WTC11 (cell line): ENCODE results near the gene EVA1A. TPM values are rescaled to one million over a fixed set of nuclear protein-coding genes. Genes with fewer than 3 reads are reported as not detected.

Experiments used
- ATAC-seq: fragments of 200-7000 bp; cut with Tn5 transposase; 2 replicates; pipeline ENCODE4 v1.10.0; 2021; ENCODE audit warnings: mild to moderate bottlenecking, moderate library complexity
- CTCF ChIA-PET: fragments of 300-600 bp; sonication (Branson Sonifier 250); formaldehyde crosslinking; loops from one replicate; lab custom pipeline; 2021; ENCODE audit warnings: antibody characterized with exemption; lab: Charles Lee
- POLR2A ChIA-PET: fragments of 350-600 bp; sonication (Branson Sonifier 250); formaldehyde crosslinking; loops from one replicate; lab custom pipeline; 2021; ENCODE audit warnings: antibody characterized with exemption; lab: Charles Lee
- DNase-seq: peaks from one replicate; pipeline ENCODE4 v3.0.0; 2021; ENCODE audit warnings: low spot score
- H3K27ac Mint-ChIP-seq: 2 replicates; pipeline ENCODE4 v1.8.0; 2021; ENCODE audit warnings: mixed read lengths
- H3K27me3 Mint-ChIP-seq: 2 replicates; pipeline ENCODE4 v1.8.0; 2021; ENCODE audit warnings: low read depth, mild to moderate bottlenecking, moderate library complexity, mixed read lengths
- H3K36me3 Mint-ChIP-seq: 2 replicates; pipeline ENCODE4 v1.8.0; 2021; ENCODE audit warnings: mixed read lengths
- H3K4me1 Mint-ChIP-seq: 2 replicates; pipeline ENCODE4 v1.8.0; 2022; ENCODE audit warnings: mixed read lengths
- H3K4me3 Mint-ChIP-seq: 2 replicates; pipeline ENCODE4 v1.8.0; 2021; ENCODE audit warnings: mild to moderate bottlenecking, moderate library complexity, mixed read lengths
- H3K9me3 Mint-ChIP-seq: 2 replicates; pipeline ENCODE4 v1.8.0; 2021; ENCODE audit warnings: mixed read lengths
- CDX4 ChIP-seq: fragments of 250-450 bp; sonication (Bioruptor Pico); IDR thresholded peaks from 2 replicates; pipeline ENCODE4 v1.9.0; 2021; ENCODE audit warnings: moderate library complexity, mild to moderate bottlenecking, inconsistent platforms, borderline replicate concordance
- E2F1 ChIP-seq: sonication (generic); formaldehyde crosslinking; IDR thresholded peaks from 2 replicates; pipeline ENCODE4 v1.8.0; 2022; ENCODE audit warnings: mild to moderate bottlenecking, missing genetic modification reagents
- EMX1 ChIP-seq: fragments of 250-450 bp; sonication (Bioruptor Pico); IDR thresholded peaks from 2 replicates; pipeline ENCODE4 v1.8.0; 2021; ENCODE audit warnings: mild to moderate bottlenecking
- HMGXB4 ChIP-seq: sonication (generic); formaldehyde crosslinking; IDR thresholded peaks from 2 replicates; pipeline ENCODE4 v1.8.1; 2023; ENCODE audit warnings: mild to moderate bottlenecking, moderate library complexity, missing genetic modification reagents
- IRF2 ChIP-seq: sonication (generic); formaldehyde crosslinking; IDR thresholded peaks from 2 replicates; pipeline ENCODE4 v1.8.0; 2022; ENCODE audit warnings: low read depth, missing genetic modification reagents, borderline replicate concordance
- JAZF1 ChIP-seq: fragments of 250-450 bp; sonication (Bioruptor Pico); IDR thresholded peaks from 2 replicates; pipeline ENCODE4 v1.9.0; 2021; ENCODE audit warnings: moderate library complexity, mild to moderate bottlenecking, inconsistent platforms
- JUN ChIP-seq: sonication (generic); formaldehyde crosslinking; IDR thresholded peaks from 2 replicates; pipeline ENCODE4 v1.8.0; 2023; ENCODE audit warnings: mild to moderate bottlenecking, missing genetic modification reagents
- NFATC4 ChIP-seq: fragments of 250-450 bp; sonication (Bioruptor Pico); IDR thresholded peaks from 2 replicates; pipeline ENCODE4 v1.9.0; 2021; ENCODE audit warnings: mild to moderate bottlenecking
- NFE2L1 ChIP-seq: sonication (generic); formaldehyde crosslinking; IDR thresholded peaks from 2 replicates; pipeline ENCODE4 v1.8.1; 2023; ENCODE audit warnings: missing genetic modification reagents
- NR3C1 ChIP-seq: sonication (generic); formaldehyde crosslinking; conservative IDR thresholded peaks from 2 replicates; pipeline ENCODE4 v1.8.1; 2023; ENCODE audit warnings: low read depth, mild to moderate bottlenecking, missing genetic modification reagents
- OVOL2 ChIP-seq: fragments of 250-450 bp; sonication (Bioruptor Pico); IDR thresholded peaks from 2 replicates; pipeline ENCODE4 v1.9.0; 2021; ENCODE audit warnings: mild to moderate bottlenecking, borderline replicate concordance
- PREB ChIP-seq: sonication (generic); formaldehyde crosslinking; IDR thresholded peaks from 2 replicates; pipeline ENCODE4 v1.8.1; 2022; ENCODE audit warnings: mild to moderate bottlenecking, missing genetic modification reagents, moderate library complexity, borderline replicate concordance
- SMAD3 ChIP-seq: sonication (generic); formaldehyde crosslinking; IDR thresholded peaks from 2 replicates; pipeline ENCODE4 v1.8.0; 2022; ENCODE audit warnings: missing genetic modification reagents, mild to moderate bottlenecking, borderline replicate concordance
- SOX15 ChIP-seq: fragments of 250-450 bp; sonication (Bioruptor Pico); IDR thresholded peaks from 2 replicates; pipeline ENCODE4 v1.9.0; 2021; ENCODE audit warnings: mild to moderate bottlenecking
- STAT6 ChIP-seq: sonication (generic); formaldehyde crosslinking; conservative IDR thresholded peaks from 2 replicates; pipeline ENCODE4 v1.8.1; 2023; ENCODE audit warnings: mild to moderate bottlenecking, low read depth, missing genetic modification reagents, moderate library complexity
- TP53 ChIP-seq: sonication (generic); formaldehyde crosslinking; IDR thresholded peaks from 2 replicates; pipeline ENCODE4 v1.8.1; 2023; ENCODE audit warnings: mild to moderate bottlenecking, missing genetic modification reagents
- ZNF532 ChIP-seq: fragments of 250-450 bp; sonication (Bioruptor Pico); IDR thresholded peaks from 2 replicates; pipeline ENCODE4 v1.9.0; 2021; ENCODE audit warnings: mild to moderate bottlenecking, borderline replicate concordance
- total RNA-seq: library from RNA; stranded (reverse); gene quantifications from 3 replicates; pipeline ENCODE4 v1.2.3, GENCODE V29; 2021

EVA1A gene
- total RNA-seq, 1 experiment from 2014 or later = 4.1 TPM

GRCh38 chr2:75557474-75558133, 3.1 kb downstream of the EVA1A start:
- no peak for DNase-seq
- TF ChIP-seq STAT6 (CRISPR knock-in tag) = no peak
- ATAC-seq = no peak
- Mint-ChIP-seq H3K27me3 (peaks cover 28% of the 10 kb centered on the region), H3K9me3 (no peaks in the 10 kb centered on the region), H3K4me3 (no peak overlapping the region), H3K4me1 (peaks cover 67% of the 10 kb centered on the region), H3K36me3 (no peaks in the 10 kb centered on the region), H3K27ac (no peak overlapping the region)
- ChIA-PET POLR2A (no interaction called here), CTCF (interaction anchor here (0.6 kb wide), 1 partner anchor 24 kb away, joined by 3 read pairs; no protein-coding TSS in a partner anchor)

- H3K9me3 Mint-ChIP-seq = no peaks in the 10 kb centered on the region
- CTCF ChIA-PET = no interaction called here
- H3K4me3 Mint-ChIP-seq = no peak overlapping the region
- H3K27me3 Mint-ChIP-seq = peaks cover 20% of the 10 kb centered on the region
- no peak overlapping the region for H3K27ac Mint-ChIP-seq
- no peaks in the 10 kb centered on the region for H3K36me3 Mint-ChIP-seq
- POLR2A ChIA-PET = no interaction called here
- ATAC-seq = no peak
- TF ChIP-seq E2F1 (CRISPR knock-in tag) (no peak), IRF2 (no peak), ZNF532 (CRISPR knock-in tag) (no peak), JAZF1 (CRISPR knock-in tag) (no peak), JUN (CRISPR knock-in tag) (no peak), TP53 (CRISPR knock-in tag) (no peak), OVOL2 (CRISPR knock-in tag) (no peak), PREB (CRISPR knock-in tag) (no peak), NFE2L1 (CRISPR knock-in tag) (no peak), SMAD3 (CRISPR knock-in tag) (no peak), HMGXB4 (CRISPR knock-in tag) (no peak), CDX4 (CRISPR knock-in tag) (no peak), SOX15 (no peak), NR3C1 (CRISPR knock-in tag) (no peak), EMX1 (CRISPR knock-in tag) (no peak), NFATC4 (no peak)
- TF ChIP-seq, all 79 proteins: peak for 0
- no peak for DNase-seq
- peaks cover 65% of the 10 kb centered on the region for H3K4me1 Mint-ChIP-seq
Observed at GRCh38 chr2:75556679-75557366, 3.9 kb downstream of the EVA1A start.
